Measurements from ENCODE around the gene FLT4.
"Not testable (repeated sequence)": the region's sequence is repeated elsewhere in the genome, so short reads cannot be mapped to it uniquely, and the experiment has no call there.

Gene FLT4

DNA sequence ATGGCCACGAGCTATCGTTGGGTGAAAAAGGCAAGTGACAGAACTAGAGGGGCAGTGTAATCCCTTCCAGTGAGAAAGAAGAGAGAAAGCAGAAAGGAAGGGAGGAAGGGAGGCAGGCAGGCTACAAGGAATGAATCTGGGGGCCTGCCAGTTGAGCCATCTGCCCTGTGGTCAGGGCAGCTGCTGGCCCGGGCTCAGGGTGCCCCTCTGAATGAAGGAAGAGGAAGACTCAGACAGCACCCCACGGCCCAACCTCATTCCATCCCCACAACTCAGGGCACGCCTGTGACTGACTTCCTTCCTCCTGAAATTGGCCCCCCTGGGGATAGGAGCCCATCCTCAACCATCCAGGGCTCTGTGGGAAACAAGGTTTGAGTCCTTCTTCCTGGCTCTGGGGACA lies 20.3 kb upstream of the FLT4 start:
- no peak for DNase-seq

DNA sequence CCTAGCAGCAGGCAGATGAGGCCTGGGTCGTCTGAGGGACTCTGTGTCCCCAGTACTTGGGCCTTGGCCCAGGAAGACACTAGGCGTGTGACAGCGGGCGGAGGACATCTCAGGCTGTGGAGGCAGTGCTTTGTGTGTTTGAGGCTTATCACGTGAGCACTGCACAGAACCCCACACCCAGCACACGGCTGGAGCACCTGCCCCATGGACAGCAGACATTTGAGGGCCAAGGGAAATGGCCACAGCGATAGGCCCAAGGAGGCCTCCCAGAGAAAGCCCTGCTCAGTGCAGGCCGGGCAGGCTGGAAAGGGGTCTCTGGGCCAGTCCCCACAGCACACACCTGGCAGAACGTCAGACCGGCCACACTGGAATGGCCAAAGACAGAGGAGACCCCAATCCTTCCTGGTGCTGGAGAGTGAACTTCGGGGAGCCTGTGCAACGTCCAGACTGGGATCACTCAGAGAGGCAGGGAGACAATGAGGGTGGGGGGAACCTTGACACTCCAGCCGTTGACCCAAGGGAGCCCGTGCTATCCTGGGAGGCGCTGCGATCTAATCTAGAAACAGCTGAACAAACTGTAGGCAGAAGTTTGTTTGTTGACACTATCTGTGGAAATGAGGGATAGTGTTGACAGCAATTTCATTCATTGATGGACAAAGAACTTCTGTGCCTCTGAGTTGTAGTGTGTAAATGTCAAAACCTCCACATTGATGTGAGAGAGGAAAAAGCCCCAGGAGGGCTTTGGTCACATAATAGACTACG lies 19.6 kb upstream of the FLT4 start:
- no peak for DNase-seq

DNA sequence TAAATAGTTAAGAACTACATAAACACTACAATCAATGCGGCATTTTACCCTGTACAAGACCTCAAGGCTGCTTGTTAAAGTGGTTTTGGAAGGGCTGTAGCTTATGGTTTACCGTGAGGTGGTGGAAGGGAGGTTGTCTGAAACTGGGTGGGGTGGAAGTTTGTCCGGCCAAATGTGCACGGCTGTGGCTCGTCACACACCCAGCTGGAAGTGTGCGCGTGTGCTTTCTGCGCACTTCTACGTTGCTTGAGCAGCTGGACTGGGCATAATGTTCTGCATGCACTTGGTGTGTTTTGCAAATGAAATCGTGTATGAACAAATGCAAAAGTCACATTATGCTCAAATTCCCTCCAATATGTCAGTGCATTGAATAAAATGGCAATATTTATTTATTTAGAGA lies 17.4 kb upstream of the FLT4 start:
- no peak for DNase-seq

DNA sequence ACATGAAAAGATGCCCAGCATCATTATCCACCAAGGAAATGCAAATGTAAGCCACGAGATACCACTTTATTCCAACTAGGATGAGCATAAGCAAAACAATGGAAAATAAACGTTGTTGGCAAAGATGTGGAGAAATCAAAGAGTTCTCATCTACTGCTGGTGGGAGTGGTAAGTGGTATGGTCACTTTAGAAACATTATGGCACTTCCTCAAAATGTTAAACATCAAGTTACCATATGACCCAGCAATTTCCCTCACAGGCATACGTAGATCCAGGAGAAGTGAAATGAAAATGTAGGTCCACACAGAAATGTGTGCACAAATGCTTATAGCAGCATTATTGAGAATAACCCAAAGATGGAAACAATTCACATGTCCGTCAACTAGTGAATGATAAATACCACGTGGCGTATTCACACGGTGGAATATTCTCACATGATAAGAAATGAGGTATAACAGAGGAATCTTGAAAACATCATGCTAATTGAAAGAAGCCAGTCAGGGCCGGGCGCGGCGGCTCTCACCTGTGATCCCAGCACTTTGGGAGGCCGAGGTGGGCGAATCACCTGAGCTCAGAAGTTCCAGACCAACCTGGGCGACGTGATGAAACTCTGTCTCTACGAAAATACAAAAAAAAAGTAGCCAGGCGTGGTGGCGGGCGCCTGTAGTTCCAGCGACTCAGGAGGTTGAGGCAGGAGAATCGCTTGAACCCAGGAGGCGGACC lies 16.4 kb upstream of the FLT4 start:
- no peak for DNase-seq

DNA sequence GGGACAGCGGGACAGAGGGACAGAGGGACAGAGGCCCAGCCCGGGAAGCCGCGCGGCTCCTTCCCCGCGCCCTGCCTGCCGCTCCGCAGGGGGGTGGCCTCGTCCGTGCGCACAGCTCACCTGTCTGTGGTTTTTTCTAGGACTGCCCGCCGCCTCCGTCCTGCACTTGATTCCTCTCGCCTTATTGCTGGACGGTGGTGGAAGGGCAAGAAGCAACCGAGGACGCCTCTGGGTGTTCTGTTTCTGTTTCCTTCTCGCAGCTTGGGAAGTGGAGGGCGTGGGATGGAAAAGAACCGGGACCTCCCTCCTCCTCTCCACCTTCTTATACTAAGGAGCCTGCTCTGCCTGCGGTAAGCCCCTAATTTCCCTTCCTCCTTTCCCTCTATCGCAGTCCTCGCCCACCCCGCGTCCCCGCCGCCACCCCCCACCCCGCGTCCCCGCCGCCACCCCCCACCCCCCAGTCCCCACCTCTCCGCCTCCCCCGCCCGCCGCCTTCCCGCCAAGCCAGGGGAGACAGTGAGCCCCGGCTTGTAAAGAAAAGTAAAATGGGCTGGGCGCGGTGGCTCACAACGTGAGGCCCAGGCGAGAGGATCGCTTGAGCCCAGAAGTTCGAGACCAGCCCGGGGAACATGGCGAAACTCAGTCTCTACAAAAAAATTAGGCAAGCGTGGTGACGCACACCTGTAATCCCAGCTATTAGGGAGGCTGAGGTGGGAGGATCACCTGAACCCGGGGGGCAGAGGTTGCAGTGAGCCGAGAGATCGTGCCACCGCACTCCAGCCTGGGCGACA lies 9.6 kb upstream of the FLT4 start:
- no peak for DNase-seq

DNA sequence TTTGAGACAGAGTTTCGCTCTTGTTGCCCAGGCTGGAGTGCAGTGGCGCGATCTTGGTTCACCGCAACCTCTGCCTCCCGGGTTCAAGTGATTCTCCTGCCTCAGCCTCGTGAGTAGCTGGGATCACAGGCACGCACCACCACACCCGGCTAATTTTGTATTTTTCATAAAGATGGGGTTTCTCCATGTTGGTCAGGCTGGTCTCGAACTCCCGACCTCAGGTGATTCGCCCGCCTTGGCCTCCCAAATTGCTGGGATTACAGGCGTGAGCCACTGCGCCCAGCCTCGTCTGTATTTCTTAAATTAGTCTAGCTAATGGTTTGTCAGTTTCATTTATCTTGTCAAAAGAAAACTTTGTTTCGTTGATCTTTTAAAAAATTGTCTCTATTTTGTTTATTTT lies 5.8 kb upstream of the FLT4 start:
- not testable (repeated sequence) for DNase-seq

DNA sequence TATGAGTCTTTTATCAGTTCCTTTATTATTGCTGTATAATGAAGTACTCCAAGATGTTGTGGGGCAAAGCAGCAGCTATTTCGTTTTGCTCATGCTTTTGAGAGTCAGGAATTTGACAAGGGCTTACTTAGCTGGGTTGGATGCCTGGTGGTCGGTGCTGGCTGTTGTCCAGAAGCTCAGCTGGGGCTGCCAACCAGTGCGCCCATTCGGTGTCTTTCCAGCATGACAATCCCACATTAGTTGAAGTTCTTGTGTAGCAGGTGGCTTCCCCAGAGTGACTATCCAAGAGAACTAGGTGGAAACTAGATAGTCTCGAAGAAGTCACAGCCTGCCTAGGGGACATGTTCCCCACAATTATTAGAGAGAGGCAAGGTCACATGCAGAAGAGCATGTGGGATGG lies 3.4 kb upstream of the FLT4 start:
- DNase-seq: no peak

DNA sequence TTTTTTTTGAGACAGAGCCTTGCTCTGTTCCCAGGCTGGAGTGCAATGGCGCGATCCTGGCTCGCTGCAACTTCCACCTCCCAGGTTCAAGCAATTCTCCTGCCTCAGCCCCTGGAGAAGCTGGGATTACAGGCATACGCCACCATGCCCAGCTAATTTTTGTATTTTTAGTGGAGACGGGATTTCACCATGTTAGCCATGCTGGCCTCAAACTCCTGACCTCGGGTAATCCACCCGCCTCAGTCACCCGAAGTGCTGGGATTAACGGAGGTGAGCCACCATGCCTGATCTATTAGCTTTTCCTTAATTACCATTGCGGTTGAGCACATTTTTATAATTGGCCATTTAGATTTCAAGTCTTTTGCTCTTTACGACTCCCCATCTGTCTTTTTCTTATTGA lies 2.9 kb upstream of the FLT4 start:
- DNase-seq: no peak

DNA sequence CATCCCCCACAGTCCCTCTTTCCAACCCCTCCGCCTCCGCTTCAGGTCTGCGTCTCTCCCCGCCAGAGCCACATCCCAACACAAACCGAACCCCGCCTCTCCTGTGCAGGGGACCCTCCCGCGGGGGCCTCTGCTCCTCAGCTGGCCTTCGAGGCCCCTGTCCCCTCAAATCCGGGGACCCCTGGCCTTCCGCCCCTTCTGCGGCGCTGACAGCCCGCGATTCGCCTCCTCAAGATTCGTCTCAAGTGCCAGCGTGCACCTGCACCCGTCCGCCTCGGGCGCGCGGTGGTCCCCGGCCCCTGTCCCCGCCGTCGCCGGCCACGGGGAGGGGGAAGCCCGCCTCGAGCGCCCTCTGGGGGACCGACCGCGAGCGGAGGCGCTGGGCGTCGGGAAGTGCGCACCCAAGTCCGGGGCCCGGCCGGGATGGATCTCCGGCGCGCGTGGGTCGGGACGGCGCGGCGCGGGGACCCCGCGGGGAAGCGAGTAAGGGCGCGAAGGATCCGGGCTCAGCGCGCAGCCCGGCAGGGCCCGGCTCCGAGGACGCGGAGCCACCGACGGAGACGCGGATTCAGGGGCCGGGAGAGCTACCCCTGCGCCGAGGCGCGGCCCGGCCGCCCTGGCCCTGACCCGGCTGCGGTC lies 623 bp downstream of the FLT4 start:
- no peak for DNase-seq

DNA sequence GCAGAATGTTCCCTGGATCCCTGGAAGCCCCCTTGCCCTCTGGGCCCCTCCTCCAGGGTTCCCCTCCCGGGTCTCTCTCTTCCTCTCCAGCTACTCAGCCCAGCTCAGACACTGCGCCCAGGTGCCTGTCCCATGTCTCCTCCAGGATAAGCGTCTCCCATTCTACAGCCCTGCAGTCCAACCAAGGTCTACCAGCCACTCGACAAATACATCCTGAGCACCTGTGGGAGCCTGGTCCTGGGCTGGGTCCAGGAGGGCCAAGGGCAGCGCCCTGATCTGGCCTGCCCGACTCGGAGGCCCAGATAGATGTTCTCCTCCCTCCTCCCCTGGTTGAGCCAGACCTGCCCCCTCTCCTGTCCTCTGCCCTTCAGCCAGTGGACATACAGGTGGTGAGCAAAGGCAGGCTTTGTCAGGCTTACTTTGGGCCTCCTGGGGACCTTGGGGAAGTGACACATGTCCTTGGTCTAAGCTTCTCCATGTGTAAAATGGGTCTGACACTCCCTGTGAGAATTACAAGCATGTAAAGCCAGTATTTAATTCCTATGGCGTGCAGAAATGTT lies 1.4 kb downstream of the FLT4 start:
- DNase-seq: no peak

DNA sequence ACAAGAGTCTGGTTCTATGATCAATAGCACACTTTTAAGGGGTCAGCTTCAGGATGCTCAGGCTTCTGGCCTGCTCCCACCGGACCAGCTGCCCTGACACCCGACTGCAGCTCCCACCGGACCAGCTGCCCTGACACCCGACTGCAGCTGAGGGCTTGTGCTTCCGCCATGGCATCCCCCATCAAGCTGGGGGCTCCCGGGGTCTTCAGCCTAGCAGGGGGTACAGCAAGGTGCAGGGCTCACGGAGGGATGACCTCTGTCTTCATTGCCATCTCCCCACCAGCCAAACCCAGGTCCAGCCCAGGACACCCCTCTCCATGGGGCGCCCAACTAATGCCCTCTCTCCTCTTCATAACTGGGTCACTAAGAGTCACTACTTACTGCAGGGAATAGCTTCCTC lies 1.9 kb downstream of the FLT4 start:
- DNase-seq: no peak

DNA sequence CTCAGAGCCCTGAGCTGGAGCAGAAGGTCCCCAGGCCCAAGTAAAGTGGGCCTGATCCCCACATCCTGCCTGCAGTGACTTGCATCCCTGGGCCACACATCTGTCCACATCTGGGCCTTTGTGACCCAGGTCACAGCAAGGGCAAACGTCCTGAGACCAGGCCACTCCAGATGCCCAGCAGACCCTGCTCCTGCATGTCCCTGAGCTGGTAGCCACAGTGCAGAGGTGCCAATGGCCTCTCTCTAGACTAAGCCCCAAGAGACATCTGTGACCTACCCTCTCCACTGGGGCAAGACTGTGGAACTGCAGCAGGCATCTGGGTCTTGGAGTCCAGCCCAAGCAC lies 2.5 kb downstream of the FLT4 start:
- DNase-seq: no peak

DNA sequence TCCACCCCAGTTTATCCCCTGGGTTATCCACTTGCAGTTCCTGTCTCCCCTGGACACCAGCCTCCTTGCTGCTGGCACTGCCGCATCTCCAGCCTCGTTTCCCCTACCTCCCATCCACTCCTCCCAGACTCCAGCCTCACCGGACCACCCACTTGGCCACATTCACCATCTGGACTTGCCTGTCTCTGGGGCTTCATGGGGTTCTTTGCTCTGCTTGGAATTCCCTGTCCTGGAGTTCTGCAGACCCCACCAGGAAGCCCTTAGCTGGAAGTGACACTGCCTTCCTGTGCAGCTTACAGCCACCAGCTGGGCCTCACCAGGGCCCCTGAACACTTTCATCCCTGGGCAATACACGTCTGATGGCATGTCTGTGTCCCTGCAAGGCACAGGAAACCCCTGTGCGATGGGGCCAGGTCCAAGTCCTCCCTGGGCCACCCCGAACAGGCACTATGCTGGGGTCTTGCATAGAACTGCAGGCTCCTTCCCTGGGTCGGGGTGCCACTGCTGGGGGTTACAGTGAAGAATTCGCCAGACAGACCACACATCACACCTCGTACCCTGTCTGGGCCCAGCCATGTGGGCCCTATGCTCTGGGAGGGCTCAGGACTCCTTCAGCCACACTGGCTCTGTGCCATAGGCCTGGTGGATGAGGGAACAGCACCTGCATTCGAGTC lies 3.0 kb downstream of the FLT4 start:
- no peak for DNase-seq

DNA sequence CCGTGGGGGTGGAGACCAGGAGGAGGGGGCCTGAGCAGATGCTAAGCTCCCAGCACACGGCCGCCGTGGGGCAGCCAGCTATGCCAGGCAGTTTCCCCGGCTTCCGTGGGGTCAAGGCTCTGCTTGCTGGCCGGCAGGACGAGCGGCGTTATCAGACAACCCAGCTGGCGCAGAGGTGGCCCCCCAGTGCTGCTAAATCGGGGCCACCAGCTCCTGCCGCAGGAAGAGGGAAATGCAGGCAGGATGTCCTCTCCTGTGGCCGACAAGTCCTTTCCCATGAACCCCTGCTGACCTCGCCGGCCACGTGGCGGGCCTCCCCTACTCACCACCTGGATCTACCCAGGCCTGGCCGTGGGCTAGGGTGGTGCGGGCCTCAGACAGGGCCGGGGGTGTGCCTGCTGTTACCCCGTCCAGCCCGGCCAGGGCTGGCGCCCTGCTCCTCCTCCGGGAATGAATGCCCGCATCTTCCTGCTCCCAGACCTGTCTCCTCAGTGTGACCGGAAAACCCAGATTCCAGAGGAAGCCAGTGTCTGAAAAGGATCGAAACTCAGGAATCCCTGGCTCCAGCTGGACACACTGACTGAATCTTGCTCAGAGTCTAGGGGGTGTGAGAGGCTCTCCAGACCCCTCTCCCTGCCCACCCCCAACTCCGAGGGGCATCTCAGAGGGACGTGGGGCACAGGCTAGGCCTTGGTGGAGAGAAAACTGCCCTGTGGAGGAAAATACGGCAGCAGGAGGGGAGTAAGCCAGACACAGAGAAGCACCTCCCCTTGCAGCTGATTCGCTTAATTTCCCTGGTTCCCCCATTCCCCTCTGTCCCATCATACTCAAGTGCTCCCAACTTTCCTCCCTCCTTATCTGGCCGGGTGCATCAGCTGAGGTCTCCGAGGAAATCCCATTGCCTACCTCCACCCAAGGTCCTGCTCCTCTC lies 3.9 kb downstream of the FLT4 start:
- no peak for DNase-seq

DNA sequence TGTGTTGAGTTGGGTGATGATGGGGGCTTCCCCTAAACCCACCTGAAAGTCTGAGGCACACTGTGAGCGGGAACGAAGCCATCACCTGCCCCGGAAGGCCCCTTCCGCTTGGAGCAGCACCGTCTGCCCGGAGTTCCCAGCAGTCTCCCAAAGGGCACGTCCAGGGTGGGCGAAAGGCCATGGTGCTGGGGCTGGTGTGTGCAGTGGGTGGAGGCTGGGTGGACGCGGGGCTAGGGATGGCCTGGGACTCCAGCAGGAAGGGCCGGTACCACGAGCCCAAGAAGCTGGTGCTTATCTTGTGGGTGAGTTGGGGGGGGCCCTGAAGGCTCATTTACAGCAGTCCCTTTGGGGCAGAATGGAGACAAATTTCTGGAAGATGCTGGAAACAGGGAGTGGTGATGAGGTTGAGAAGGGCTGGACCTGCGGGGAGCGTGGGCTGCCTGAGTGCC lies 4.6 kb downstream of the FLT4 start:
- no peak for DNase-seq

DNA sequence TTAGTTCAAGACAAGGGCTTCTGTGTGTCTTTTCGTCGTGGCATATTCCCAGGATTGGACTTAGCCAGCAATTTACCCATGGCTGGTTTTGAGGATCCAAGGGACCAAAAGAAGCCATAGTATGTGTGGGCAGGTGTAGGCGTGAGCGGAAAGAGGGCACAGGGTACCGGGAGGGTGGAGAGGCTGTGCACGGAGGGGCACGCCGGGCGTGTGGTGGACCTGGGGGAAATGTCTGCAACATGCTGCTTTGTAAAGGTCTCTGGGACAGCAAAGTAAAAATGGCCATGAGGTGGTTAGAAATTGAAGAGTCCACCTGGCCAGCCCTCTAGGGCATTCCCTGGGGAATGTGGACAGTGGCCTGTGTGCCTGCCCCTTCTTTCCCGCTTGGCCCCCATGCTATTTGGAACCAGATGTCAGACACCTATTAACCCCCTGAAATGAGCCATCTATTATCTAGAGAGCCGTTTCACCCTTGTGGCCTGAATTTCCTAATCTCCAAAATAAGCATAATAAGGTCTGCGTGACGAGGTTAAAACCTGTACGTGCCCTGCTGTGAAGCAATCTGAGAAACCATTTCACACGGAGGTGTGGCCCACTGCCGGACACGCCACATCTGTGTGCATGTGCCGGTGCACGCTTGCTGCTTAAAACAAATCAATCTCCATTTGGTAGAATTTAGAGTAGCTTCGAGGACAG lies 5.1 kb downstream of the FLT4 start:
- DNase-seq: no peak

DNA sequence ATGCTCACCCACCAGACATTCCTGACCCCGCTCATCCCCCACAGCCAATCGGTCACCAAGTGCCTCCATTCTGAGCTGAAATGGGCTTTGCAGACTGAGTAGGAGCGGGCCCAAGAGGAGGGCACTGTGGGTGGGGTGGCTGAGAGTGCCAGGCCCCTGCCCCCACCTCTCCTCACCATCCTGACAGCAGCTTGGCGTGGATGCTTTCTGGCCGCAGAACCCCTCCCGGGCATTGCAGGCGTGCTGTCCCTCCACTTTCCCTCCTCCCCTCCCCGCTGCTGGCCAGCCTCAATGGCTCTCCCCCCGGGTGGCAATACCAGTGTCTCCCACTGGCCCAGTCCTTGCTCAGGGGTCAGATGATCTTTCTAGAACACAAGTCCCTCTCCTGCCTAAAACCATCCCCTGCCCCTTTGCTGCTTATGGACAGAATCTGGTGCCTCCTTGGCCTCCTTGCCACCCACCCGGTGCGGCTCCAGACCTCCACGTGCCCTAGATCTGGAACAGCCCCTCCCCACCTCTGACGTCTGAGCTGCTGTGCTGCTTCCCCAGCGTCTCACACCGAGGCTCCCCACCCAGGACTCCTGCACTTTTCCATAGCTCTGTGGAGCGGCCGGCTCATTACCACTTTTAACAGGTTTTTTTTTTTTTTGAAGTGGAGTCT lies 6.1 kb downstream of the FLT4 start:
- DNase-seq: no peak

DNA sequence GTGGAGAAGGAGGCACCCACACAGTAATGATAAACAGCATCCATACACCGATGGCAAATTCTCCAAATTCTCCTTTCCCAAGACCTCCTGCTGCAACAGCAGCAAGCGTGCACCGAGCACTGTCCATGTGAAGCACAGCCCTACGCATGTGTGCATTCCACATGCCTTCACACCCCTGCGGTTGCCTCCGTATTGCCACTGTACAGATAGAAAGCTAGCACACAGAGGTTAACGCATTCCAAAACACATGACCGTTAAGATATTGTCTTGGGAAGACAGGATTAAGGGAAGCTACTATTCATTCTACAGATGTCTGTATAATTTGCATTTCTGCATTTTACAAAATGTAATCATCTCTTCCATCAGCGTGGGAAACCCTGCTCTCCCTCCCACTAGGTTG lies 6.6 kb downstream of the FLT4 start:
- no peak for DNase-seq

DNA sequence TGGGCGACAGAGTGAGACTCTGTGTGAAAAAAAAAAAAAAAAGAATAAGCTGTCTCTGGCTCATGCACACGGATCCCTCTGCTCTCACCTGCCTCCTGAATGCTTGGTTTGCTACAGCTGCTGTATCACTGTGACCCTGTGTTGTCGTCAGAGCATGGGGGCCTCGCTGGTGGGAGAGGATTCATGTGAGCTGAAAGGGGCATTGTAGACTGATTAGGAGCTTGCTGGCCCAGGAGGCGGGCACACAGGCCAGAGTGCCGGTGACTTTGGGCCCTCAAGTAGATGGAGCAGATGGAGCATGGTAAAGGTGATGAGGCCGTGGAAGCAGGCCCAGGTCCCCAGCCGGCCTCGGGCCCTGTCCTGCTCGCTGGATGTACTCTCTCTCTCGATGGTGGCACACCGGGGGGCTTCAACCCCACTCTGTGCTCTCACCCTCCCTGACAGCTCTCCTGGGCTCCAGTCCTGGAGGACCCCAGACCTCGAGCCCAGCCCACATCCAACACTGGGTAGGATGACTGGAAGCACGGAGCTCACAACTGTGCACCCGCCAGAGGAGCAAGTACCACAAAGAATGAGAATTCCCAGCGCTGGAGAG lies 7.1 kb downstream of the FLT4 start:
- DNase-seq: no peak

DNA sequence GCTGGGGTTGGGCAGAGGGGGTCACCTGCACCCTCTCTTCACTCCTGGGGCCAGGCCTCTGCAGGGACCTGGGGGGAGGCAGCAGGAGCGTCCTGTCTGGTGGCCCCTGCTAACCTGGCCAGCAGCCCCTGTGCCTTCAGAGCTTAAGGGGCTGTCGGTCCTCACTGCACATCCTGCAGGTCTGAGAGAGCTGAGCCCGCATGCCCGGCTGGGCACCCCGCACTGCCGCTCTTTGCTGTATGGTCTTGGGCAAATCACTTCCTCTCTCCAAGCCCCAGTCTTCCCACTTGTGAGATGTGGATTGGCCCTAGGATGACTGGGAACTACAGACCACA lies 7.9 kb downstream of the FLT4 start:
- no peak for DNase-seq

Measured in CD4-positive, alpha-beta T cell treated with Interleukin-15 for 1 hour (primary cell).